Ovary (tissue), 3 donors: ENCODE data around the gene VSIG10L.

ENCODE experiments used
- POLR2A ChIP-seq: fragments of 450-650 bp; IDR thresholded peaks from one replicate; pipeline ENCODE4 v1.6.1; 2017; ENCODE audit warnings: antibody characterized with exemption, mild to moderate bottlenecking, moderate library complexity
- TF ChIP-seq, protein P1 (sequence below), 3 donors: fragments of 450-650 bp in 2 of 3; fragments of 200-600 bp in 1 of 3; IDR thresholded peaks; one replicate each; pipeline versions ENCODE4 v1.5.1 to v1.8.0; 2016 to 2022; ENCODE audit warnings: antibody characterized with exemption in 3 of 3, mild to moderate bottlenecking in 1 of 3
- donor health status: DM: no; HTN: no; CAD: no.

DNA sequence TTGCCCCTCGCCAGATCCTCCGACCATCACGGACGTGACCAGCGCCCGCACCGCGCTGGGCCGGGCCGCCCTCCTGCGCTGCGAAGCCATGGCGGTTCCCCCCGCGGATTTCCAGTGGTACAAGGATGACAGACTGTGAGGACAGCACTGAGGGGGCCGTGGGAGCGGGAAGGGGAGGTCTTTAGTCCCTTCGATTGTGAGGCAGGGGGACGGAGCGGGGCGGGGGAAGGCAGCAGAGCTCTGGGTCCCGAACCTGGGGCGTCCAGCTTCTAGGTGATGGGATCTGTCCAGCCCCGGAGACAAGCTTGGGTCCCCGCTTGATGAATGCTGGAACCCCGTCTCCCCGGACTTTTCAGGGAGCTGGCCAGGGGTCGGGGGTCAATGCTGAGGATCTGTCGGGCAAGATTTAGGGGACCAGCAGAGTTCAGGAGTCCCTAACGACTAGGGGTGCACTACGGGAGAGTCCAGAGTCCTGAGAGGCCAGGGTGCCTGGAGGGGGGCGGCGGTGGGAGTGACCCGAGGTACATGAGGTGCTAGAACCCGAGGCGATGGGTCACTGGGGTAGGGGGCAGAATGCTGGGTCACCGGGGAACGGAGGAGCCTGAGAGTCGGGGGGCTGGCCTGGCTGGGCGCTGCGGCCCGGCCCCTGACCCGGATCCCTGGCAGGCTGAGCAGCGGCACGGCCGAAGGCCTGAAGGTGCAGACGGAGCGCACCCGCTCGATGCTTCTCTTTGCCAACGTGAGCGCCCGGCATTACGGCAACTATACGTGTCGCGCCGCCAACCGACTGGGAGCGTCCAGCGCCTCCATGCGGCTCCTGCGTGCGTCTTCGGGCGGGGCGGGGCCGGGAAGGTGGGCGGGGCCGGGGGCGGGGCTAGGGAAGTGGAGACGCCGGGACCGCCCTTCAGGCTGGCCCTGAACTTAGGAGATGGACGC, 14.6 kb downstream of the VSIG10L start:
- TF ChIP-seq, protein P1, sequence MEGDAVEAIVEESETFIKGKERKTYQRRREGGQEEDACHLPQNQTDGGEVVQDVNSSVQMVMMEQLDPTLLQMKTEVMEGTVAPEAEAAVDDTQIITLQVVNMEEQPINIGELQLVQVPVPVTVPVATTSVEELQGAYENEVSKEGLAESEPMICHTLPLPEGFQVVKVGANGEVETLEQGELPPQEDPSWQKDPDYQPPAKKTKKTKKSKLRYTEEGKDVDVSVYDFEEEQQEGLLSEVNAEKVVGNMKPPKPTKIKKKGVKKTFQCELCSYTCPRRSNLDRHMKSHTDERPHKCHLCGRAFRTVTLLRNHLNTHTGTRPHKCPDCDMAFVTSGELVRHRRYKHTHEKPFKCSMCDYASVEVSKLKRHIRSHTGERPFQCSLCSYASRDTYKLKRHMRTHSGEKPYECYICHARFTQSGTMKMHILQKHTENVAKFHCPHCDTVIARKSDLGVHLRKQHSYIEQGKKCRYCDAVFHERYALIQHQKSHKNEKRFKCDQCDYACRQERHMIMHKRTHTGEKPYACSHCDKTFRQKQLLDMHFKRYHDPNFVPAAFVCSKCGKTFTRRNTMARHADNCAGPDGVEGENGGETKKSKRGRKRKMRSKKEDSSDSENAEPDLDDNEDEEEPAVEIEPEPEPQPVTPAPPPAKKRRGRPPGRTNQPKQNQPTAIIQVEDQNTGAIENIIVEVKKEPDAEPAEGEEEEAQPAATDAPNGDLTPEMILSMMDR (IDR thresholded peaks at IDR 0.05): no peak
- no peak for TF ChIP-seq POLR2A
